SH-SY5Y (cell line): ENCODE data around the gene TOMM5.

Source experiments
- GATA2 ChIP-seq: IDR thresholded peaks from 2 replicates; pipeline ENCODE4 v1.6.1; 2011; ENCODE audit warnings: mild to moderate bottlenecking, low read depth, low read length
- GATA3 ChIP-seq: IDR thresholded peaks from 2 replicates; pipeline ENCODE4 v1.6.1; 2011; ENCODE audit warnings: low read depth, mild to moderate bottlenecking, low read length, moderate library complexity

- no peak for TF ChIP-seq GATA3
- TF ChIP-seq GATA2, result no peak
Measured at GRCh38 chr9:37583522-37584121, 8.8 kb downstream of the TOMM5 start.
